GM23248 (cell line): Measurements from ENCODE around the gene CEBPG. TPM values are rescaled to one million over a fixed set of nuclear protein-coding genes. Genes with fewer than 3 reads are reported as not detected.
A peak's percentile ranks its signal among the peaks of the same experiment; 100 is the strongest.

Experiments
- DNase-seq: peaks from one replicate; pipeline ENCODE4 v3.0.0-alpha.2; 2015
- H2AFZ ChIP-seq: fragments of 200-600 bp; sonication (generic); 2 replicates; pipeline ENCODE4 v1.6.1; 2016; ENCODE audit warnings: antibody characterized with exemption
- H3F3A ChIP-seq: fragments of 200-600 bp; sonication (generic); 2 replicates; pipeline ENCODE4 v1.6.1; 2016; ENCODE audit warnings: mild to moderate bottlenecking, antibody characterized with exemption, mixed run types; ENCODE audit not compliant: insufficient read depth
- H3K27ac ChIP-seq: fragments of 200-600 bp; sonication (generic); 2 replicates; pipeline ENCODE4 v1.5.1; 2016; ENCODE audit warnings: mild to moderate bottlenecking
- H3K27me3 ChIP-seq: fragments of 200-600 bp; sonication (generic); replicated peaks from 2 replicates; pipeline ENCODE4 v1.6.1; 2016; ENCODE audit warnings: mild to moderate bottlenecking; ENCODE audit not compliant: insufficient read depth
- H3K36me3 ChIP-seq: fragments of 200-600 bp; sonication (generic); 2 replicates; pipeline ENCODE4 v1.6.1; 2016; ENCODE audit warnings: low read depth, mild to moderate bottlenecking
- H3K4me1 ChIP-seq: fragments of 200-600 bp; sonication (generic); 2 replicates; pipeline ENCODE4 v1.6.1; 2016; ENCODE audit warnings: mild to moderate bottlenecking; ENCODE audit not compliant: insufficient read depth
- H3K4me2 ChIP-seq: fragments of 200-600 bp; sonication (generic); one replicate; pipeline ENCODE4 v1.6.1; 2016; ENCODE audit warnings: mild to moderate bottlenecking; ENCODE audit not compliant: unreplicated experiment
- H3K4me3 ChIP-seq: fragments of 200-600 bp; sonication (generic); 2 replicates; pipeline ENCODE4 v1.5.1; 2016; ENCODE audit warnings: mild to moderate bottlenecking
- H3K79me2 ChIP-seq: fragments of 200-600 bp; sonication (generic); 2 replicates; pipeline ENCODE4 v1.6.1; 2016; ENCODE audit warnings: mild to moderate bottlenecking; ENCODE audit not compliant: insufficient read depth
- H3K9ac ChIP-seq: fragments of 200-600 bp; sonication (generic); 2 replicates; pipeline ENCODE4 v1.6.1; 2016; ENCODE audit warnings: mild to moderate bottlenecking
- H3K9me2 ChIP-seq: fragments of 200-600 bp; sonication (generic); 2 replicates; pipeline ENCODE4 v1.6.1; 2016; ENCODE audit warnings: mixed run types, mild to moderate bottlenecking, moderate library complexity; ENCODE audit not compliant: insufficient read depth
- H3K9me3 ChIP-seq: fragments of 200-600 bp; sonication (generic); one replicate; pipeline ENCODE4 v1.6.1; 2017; ENCODE audit warnings: low read depth
- H4K20me1 ChIP-seq: fragments of 200-600 bp; sonication (generic); 2 replicates; pipeline ENCODE4 v1.6.0; 2016; ENCODE audit not compliant: insufficient read depth
- EZH2 ChIP-seq: fragments of 200-600 bp; sonication (generic); IDR thresholded peaks from 2 replicates; pipeline ENCODE4 v1.6.1; 2018; ENCODE audit warnings: antibody characterized with exemption, mild to moderate bottlenecking; ENCODE audit not compliant: insufficient read depth, poor library complexity, severe bottlenecking
- EZH2phosphoT487 ChIP-seq: fragments of 200-600 bp; sonication (generic); IDR thresholded peaks from 2 replicates; pipeline ENCODE4 v1.6.1; 2018; ENCODE audit warnings: antibody characterized with exemption, moderate library complexity, mild to moderate bottlenecking, low read depth; ENCODE audit not compliant: insufficient read depth
- WGBS, 2 experiments: methylation state at CpG; one replicate each; pipeline ENCODE4 v1.1.6; 2015 to 2017; ENCODE audit warnings: low lambda C conversion rate in 2 of 2, low coverage in 1 of 2; ENCODE audit errors: missing lambda C conversion rate in 2 of 2; 5-methylcytosine and 5-hydroxymethylcytosine counted together
- in situ Hi-C: fragments of 300-500 bp; cut with MboI; formaldehyde crosslinking; loops from 2 replicates; pipeline ENCODE4 v1.15.0; 2020
- polyA plus RNA-seq: library from polyadenylated mRNA; unstranded; fragments of >200 nt; fragmentation: Nextera tagmentation; extraction: Ambion mirVana; gene quantifications from 2 replicates; pipeline ENCODE4 v1.2.1, GENCODE V29; 2016
- total RNA-seq: library from RNA; depleted of rRNA; stranded (reverse); fragments of >200 nt; shearing (Covaris generic); gene quantifications from 2 replicates; pipeline ENCODE4 v1.2.3, GENCODE V29; 2014

CEBPG gene
- total and polyA plus RNA-seq, 2 experiments from 2014 or later = 27.6 to 36.2 TPM

GRCh38 chr19:33405553-33406461 is 32.3 kb downstream of the CEBPG start:
- Histone ChIP-seq H3K79me2 (no peaks in the 10 kb centered on the region), H3K27me3 (no peaks in the 10 kb centered on the region), H3K27ac (no peak overlapping the region), H3K4me1 (no peaks in the 10 kb centered on the region), H2AFZ (no peak overlapping the region), H3K4me2 (no peak overlapping the region), H4K20me1 (no peaks in the 10 kb centered on the region), H3F3A (no peaks in the 10 kb centered on the region), H3K9me3 (no peaks in the 10 kb centered on the region), H3K4me3 (no peak overlapping the region), H3K9ac (no peak overlapping the region), H3K36me3 (no peaks in the 10 kb centered on the region), H3K9me2 (no peaks in the 10 kb centered on the region)
- in situ Hi-C loops = loop anchor here (5.0 kb wide), 1 partner anchor 169 kb away; no protein-coding TSS in a partner anchor
- DNase-seq = no peak
- TF ChIP-seq EZH2phosphoT487 (no peak), EZH2 (no peak)
- 69% methylated on average over 32 to 34 of the region's 34 CpGs for WGBS, 2 experiments

- H3K27me3 ChIP-seq = no peaks in the 10 kb centered on the region
- H3K4me1 ChIP-seq = no peaks in the 10 kb centered on the region
- no peaks in the 10 kb centered on the region for H3K9me2 ChIP-seq
- no peaks in the 10 kb centered on the region for H3K79me2 ChIP-seq
- H3K9ac ChIP-seq = no peak overlapping the region
- H4K20me1 ChIP-seq = no peaks in the 10 kb centered on the region
- no peak overlapping the region for H3K27ac ChIP-seq
- H3F3A ChIP-seq = no peaks in the 10 kb centered on the region
- no peak overlapping the region for H3K4me3 ChIP-seq
- H3K4me2 ChIP-seq = no peak overlapping the region
- TF ChIP-seq EZH2phosphoT487 = no peak
- no peak for TF ChIP-seq EZH2
- no peaks in the 10 kb centered on the region for H3K36me3 ChIP-seq
- 48 to 49% methylated on average over 13 of the region's 13 CpGs for WGBS, 2 experiments
- in situ Hi-C loops = loop anchor here (5.0 kb wide), 1 partner anchor 169 kb away; no protein-coding TSS in a partner anchor
- no peaks in the 10 kb centered on the region for H3K9me3 ChIP-seq
- H2AFZ ChIP-seq = no peak overlapping the region
- DNase-seq = peak; percentile 55
Measured at GRCh38 chr19:33406521-33407139, 33.1 kb downstream of the CEBPG start.

- H3K4me2 ChIP-seq = no peak overlapping the region
- H3K36me3 ChIP-seq = no peaks in the 10 kb centered on the region
- H3F3A ChIP-seq = no peaks in the 10 kb centered on the region
- no peaks in the 10 kb centered on the region for H4K20me1 ChIP-seq
- DNase-seq = no peak
- H3K27me3 ChIP-seq = no peaks in the 10 kb centered on the region
- no peaks in the 10 kb centered on the region for H3K9me2 ChIP-seq
- H3K4me1 ChIP-seq = no peaks in the 10 kb centered on the region
- H3K79me2 ChIP-seq = no peaks in the 10 kb centered on the region
- WGBS, 2 experiments = 26 to 28% methylated on average over 9 of the region's 9 CpGs
- H3K9me3 ChIP-seq = no peaks in the 10 kb centered on the region
- H3K27ac ChIP-seq = no peak overlapping the region
- no peak for TF ChIP-seq EZH2phosphoT487
- TF ChIP-seq EZH2 = no peak
- in situ Hi-C loops = loop anchor here (5.0 kb wide), 1 partner anchor 170 kb away; no protein-coding TSS in a partner anchor
- no peak overlapping the region for H3K9ac ChIP-seq
- H2AFZ ChIP-seq = no peak overlapping the region
- H3K4me3 ChIP-seq = no peak overlapping the region
Measured at GRCh38 chr19:33407140-33407551, 33.6 kb downstream of the CEBPG start.

- no peak overlapping the region for H3K4me2 ChIP-seq
- in situ Hi-C loops = loop anchor here (5.0 kb wide), 1 partner anchor 170 kb away; no protein-coding TSS in a partner anchor
- no peak overlapping the region for H3K27ac ChIP-seq
- no peaks in the 10 kb centered on the region for H3K36me3 ChIP-seq
- H2AFZ ChIP-seq = no peak overlapping the region
- no peak for DNase-seq
- H3K9ac ChIP-seq = no peak overlapping the region
- no peaks in the 10 kb centered on the region for H4K20me1 ChIP-seq
- TF ChIP-seq EZH2phosphoT487 (no peak), EZH2 (no peak)
- no peak overlapping the region for H3K4me3 ChIP-seq
- no peaks in the 10 kb centered on the region for H3F3A ChIP-seq
- no peaks in the 10 kb centered on the region for H3K4me1 ChIP-seq
- H3K27me3 ChIP-seq = no peaks in the 10 kb centered on the region
- H3K9me3 ChIP-seq = no peaks in the 10 kb centered on the region
- H3K79me2 ChIP-seq = no peaks in the 10 kb centered on the region
- no peaks in the 10 kb centered on the region for H3K9me2 ChIP-seq
- WGBS, 2 experiments = 88 to 90% methylated on average over 10 to 12 of the region's 12 CpGs
Measured at GRCh38 chr19:33407716-33408115, 34.2 kb downstream of the CEBPG start.
